Esophagus muscularis mucosa (tissue), 4 donors: ENCODE data around the gene CTSZ. TPM values are rescaled to one million over a fixed set of nuclear protein-coding genes. Genes with fewer than 3 reads are reported as not detected.

ENCODE experiments used
- DNase-seq: peaks from one replicate; pipeline ENCODE4 v3.0.0-alpha.2; 2017; ENCODE audit errors: extremely low spot score
- H3K27ac ChIP-seq, 4 donors: fragments of 200-600 bp; sonication (generic); replicated peaks in 1 of 4; 1 replicate in 3 of 4; 2 replicates in 1 of 4; pipeline ENCODE4 v1.5.1; 2016 to 2019; ENCODE audit warnings: mild to moderate bottlenecking in 1 of 4
- H3K27me3 ChIP-seq, 4 donors: fragments of 200-600 bp; sonication (generic); one replicate each; pipeline versions ENCODE4 v1.5.1 to v1.6.0; 2016 to 2019
- H3K36me3 ChIP-seq, 4 donors: fragments of 200-600 bp; sonication (generic); one replicate each; pipeline ENCODE4 v1.5.1; 2016 to 2019
- H3K4me1 ChIP-seq, 4 donors: fragments of 200-600 bp; sonication (generic); one replicate each; pipeline ENCODE4 v1.5.1; 2016 to 2019
- H3K4me3 ChIP-seq, 4 donors: fragments of 200-600 bp; sonication (generic); 1 replicate in 2 of 4; 2 replicates in 2 of 4; pipeline ENCODE4 v1.5.1; 2016 to 2019; ENCODE audit warnings: mild to moderate bottlenecking in 4 of 4, moderate library complexity in 1 of 4
- H3K9me3 ChIP-seq, 4 donors: fragments of 200-600 bp; sonication (generic); 1 replicate in 3 of 4; 2 replicates in 1 of 4; pipeline ENCODE4 v1.5.1; 2016 to 2019
- CTCF ChIP-seq, 3 experiments: fragments of 200-600 bp in 2 of 3; fragments of 450-650 bp in 1 of 3; sonication (generic) in 2 of 3; IDR thresholded peaks; one replicate each; pipeline ENCODE4 v1.5.1; 2017 to 2019; ENCODE audit warnings: antibody characterized with exemption in 3 of 3, mild to moderate bottlenecking in 2 of 3, moderate library complexity in 1 of 3
- EP300 ChIP-seq: sonication (generic); formaldehyde crosslinking; IDR thresholded peaks from one replicate; pipeline ENCODE4 v1.6.1; 2017; ENCODE audit warnings: antibody characterized with exemption
- POLR2A ChIP-seq: fragments of 450-650 bp; IDR thresholded peaks from one replicate; pipeline ENCODE4 v1.6.1; 2017; ENCODE audit warnings: antibody characterized with exemption, moderate library complexity, mild to moderate bottlenecking, low read depth
- POLR2AphosphoS5 ChIP-seq, 2 donors: sonication (generic); formaldehyde crosslinking; IDR thresholded peaks; one replicate each; pipeline ENCODE4 v1.6.1; 2017; ENCODE audit warnings: antibody characterized with exemption in 2 of 2
- WGBS: methylation state at CpG from one replicate; pipeline ENCODE4 v1.1.5; 2018; 5-methylcytosine and 5-hydroxymethylcytosine counted together
- intact Hi-C: fragments of 100-400 bp; cut with DNase I; formaldehyde crosslinking; loops from one replicate; pipeline ENCODE4 v1.15.1; 2023
- total RNA-seq, 4 donors: library from RNA; depleted of rRNA; stranded (reverse); fragments of >200 nt; gene quantifications; one replicate each; pipeline versions ENCODE4 v1.1.0 to v1.2.1, GENCODE V29; 2016

The CTSZ gene
- total RNA-seq, 4 donors from 2014 or later, result 136 to 267 (median 190) TPM

- peak overlapping the region; percentile 73 to 97 (median 84) for H3K4me3 ChIP-seq
- intact Hi-C loops, result loop anchor here (5.0 kb wide), 3 partner anchors 51 to 109 kb away; partner anchors contain the start of gene ATP5F1E
- no peaks in the 10 kb centered on the region for H3K9me3 ChIP-seq
- TF ChIP-seq POLR2A (no peak), POLR2AphosphoS5 (IDR thresholded peaks at IDR 0.05) (no peak), EP300 (no peak)
- H3K36me3 ChIP-seq, result peaks cover 7 to 13% (median 8%) of the 10 kb centered on the region in 4 donors
- WGBS, result 25% methylated on average over 23 of the region's 29 CpGs
- DNase-seq, result no peak
- H3K27me3 ChIP-seq, result no peaks in the 10 kb centered on the region
- H3K4me1 ChIP-seq, result peaks cover 33 to 49% (median 47%) of the 10 kb centered on the region in 4 donors
- H3K27ac ChIP-seq, result peak overlapping the region; percentile 81 to 83 (median 82)
Measured at GRCh38 chr20:58981628-58982364, 25.3 kb downstream of the CTSZ start.

GRCh38 chr20:58980711-58981627, 26.1 kb downstream of the CTSZ start, which contains the start of gene NELFCD:
Gene NELFCD, plus strand, starts transcription at chr20:58981256. Its CDS starts 54 bp downstream, at chr20:58981310.
- Histone ChIP-seq H3K27me3 (no peaks in the 10 kb centered on the region), H3K27ac (peak within 1 kb of the TSS; percentile 81 to 83 (median 82)), H3K36me3 (peaks cover 0 to 4% (median under 1%) of the 10 kb centered on the region in 4 donors), H3K9me3 (peaks cover 0 to 8% (median 2%) of the 10 kb centered on the region in 4 donors), H3K4me3 (peak within 1 kb of the TSS; percentile 73 to 97 (median 84)), H3K4me1 (peaks cover 33 to 49% (median 47%) of the 10 kb centered on the region in 4 donors)
- 38% methylated on average over 15 of the region's 109 CpGs for WGBS
- peak; percentile 94 for DNase-seq
- intact Hi-C loops, result loop anchor here (5.0 kb wide), 3 partner anchors 51 to 109 kb away; partner anchors contain the start of gene ATP5F1E
- TF ChIP-seq EP300 (no peak), POLR2AphosphoS5 (IDR thresholded peaks at IDR 0.05) (peak; percentile 66 to 83), POLR2A (no peak), CTCF (IDR thresholded peaks at IDR 0.05) (no peak)

GRCh38 chr20:58978351-58979190, 28.5 kb downstream of the CTSZ start:
- 72% methylated on average over 6 of the region's 6 CpGs for whole genome bisulfite sequencing
- intact Hi-C loops, result no loop called here
- H3K27ac ChIP-seq, result no peak overlapping the region
- H3K4me3 ChIP-seq, result no peak overlapping the region
- no peak for DNase-seq
- H3K27me3 ChIP-seq, result no peaks in the 10 kb centered on the region
- TF ChIP-seq POLR2A (no peak), CTCF (IDR thresholded peaks at IDR 0.05) (no peak), EP300 (no peak), POLR2AphosphoS5 (IDR thresholded peaks at IDR 0.05) (no peak)
- H3K9me3 ChIP-seq, result peaks cover 0 to 20% (median 10%) of the 10 kb centered on the region in 4 donors
- H3K36me3 ChIP-seq, result no peaks in the 10 kb centered on the region
- peaks cover 18 to 25% (median 24%) of the 10 kb centered on the region in 4 donors for H3K4me1 ChIP-seq

GRCh38 chr20:58976061-58976730, 30.9 kb downstream of the CTSZ start:
- no peak for DNase-seq
- Histone ChIP-seq H3K9me3 (peaks cover 0 to 20% (median 10%) of the 10 kb centered on the region in 4 donors), H3K27ac (no peak overlapping the region), H3K4me3 (no peak overlapping the region), H3K27me3 (no peaks in the 10 kb centered on the region), H3K36me3 (no peaks in the 10 kb centered on the region), H3K4me1 (peaks cover 0 to 6% (median 5%) of the 10 kb centered on the region in 4 donors)
- intact Hi-C loops, result no loop called here
- TF ChIP-seq POLR2A, result no peak
- TF ChIP-seq POLR2AphosphoS5 (IDR thresholded peaks at IDR 0.05), result no peak
- 90% methylated on average over 3 of the region's 3 CpGs for WGBS

GRCh38 chr20:58975353-58975752, 31.7 kb downstream of the CTSZ start:
- intact Hi-C loops, result no loop called here
- WGBS, result 97% methylated on average over 1 of the region's 1 CpG

More at GRCh38 chr20:58975353-58975752, 31.7 kb downstream of the CTSZ start:
- TF ChIP-seq POLR2A (no peak), CTCF (IDR thresholded peaks at IDR 0.05) (no peak)
- H3K27me3 ChIP-seq, result no peaks in the 10 kb centered on the region
- H3K27ac ChIP-seq, result no peak overlapping the region
- H3K9me3 ChIP-seq, result peaks cover 0 to 20% (median 10%) of the 10 kb centered on the region in 4 donors
- no peak for DNase-seq
- H3K4me1 ChIP-seq, result peaks cover 0 to 1% (median under 1%) of the 10 kb centered on the region in 4 donors
- no peaks in the 10 kb centered on the region for H3K36me3 ChIP-seq
- H3K4me3 ChIP-seq, result no peak overlapping the region
